ENCODE measurements around the gene RAPGEF6. TPM values are rescaled to one million over a fixed set of nuclear protein-coding genes. Genes with fewer than 3 reads are reported as not detected.
"Not testable (repeated sequence)": the region's sequence is repeated elsewhere in the genome, so short reads cannot be mapped to it uniquely, and the experiment has no call there.

Gene RAPGEF6
- total RNA-seq, 5 donors from 2014 or later (not counting 1 experiment from before 2014, with no cell fraction given), result 82.9 to 122 (median 87.7) TPM

GRCh38 chr5:131593921-131594320, 41.1 kb downstream of the RAPGEF6 start:
- ChIA-PET CTCF (interaction anchor here in 1 of 2 donors (0.5 kb wide), 1 partner anchor 647 kb away, joined by 3 read pairs; no protein-coding TSS in a partner anchor), POLR2A (interaction anchor here in 1 of 2 donors (0.6 kb wide), 1 partner anchor 33 kb away, joined by 3 read pairs; no protein-coding TSS in a partner anchor)
- Mint-ChIP-seq H3K4me3 (no peak overlapping the region), H3K27ac (peak overlapping the region; percentile 80 to 90), H3K27me3 (no peaks in the 10 kb centered on the region), H3K9me3 (no peaks in the 10 kb centered on the region), H3K36me3 (peaks cover 11% of the 10 kb centered on the region), H3K4me1 (peaks cover 67 to 75% (median 74%) of the 10 kb centered on the region in 3 donors)
- ATAC-seq (replicated peaks in 1 of 4) (no peak), DNase-seq (no peak)
- H3K4me1 ChIP-seq (ENCODE audit: control insufficient read depth in 1 of 2, extremely low read depth in 1 of 2, insufficient read depth in 2 of 2, low read length in 2 of 2), result peaks cover 22 to 27% of the 10 kb centered on the region in 2 experiments
- peaks cover 0 to 3% of the 10 kb centered on the region in 2 donors for H3K36me3 ChIP-seq (ENCODE audit: control insufficient read depth in 2 of 2, extremely low read depth in 1 of 2, insufficient read depth in 1 of 2, low read length in 1 of 2)
- WGBS (ENCODE audit: insufficient coverage), result 100% methylated on average over 1 of the region's 2 CpGs
- H3K4me3 ChIP-seq (ENCODE audit: control insufficient read depth in 1 of 2, extremely low read depth in 1 of 2, low read length in 1 of 2), result no peak overlapping the region
- no peaks in the 10 kb centered on the region for H3K27me3 ChIP-seq (replicated peaks in 1 of 2; ENCODE audit: control insufficient read depth in 2 of 2, extremely low read depth in 1 of 2, insufficient read depth in 2 of 2, low read length in 1 of 2)
- peak overlapping the region; percentile 22 for H3K27ac ChIP-seq (ENCODE audit: low read length)
- H3K9me3 ChIP-seq, result no peaks in the 10 kb centered on the region

- 94% methylated on average over 2 of the region's 2 CpGs for WGBS (ENCODE audit: insufficient coverage)
These were observed 41.6 kb downstream of the RAPGEF6 start for GRCh38 chr5:131593436-131593835.

GRCh38 chr5:131589510-131590348, 45.3 kb downstream of the RAPGEF6 start:
- DNase-seq (peak in 19 of 35 experiments; percentile 1 to 78 (median 12)), ATAC-seq (replicated peaks in 1 of 4) (peak; percentile 48 to 78 (median 72))
- WGBS (ENCODE audit: insufficient coverage), result 100% methylated on average over 2 of the region's 5 CpGs
- Mint-ChIP-seq H3K9me3 (no peaks in the 10 kb centered on the region), H3K27me3 (no peaks in the 10 kb centered on the region), H3K4me1 (peaks cover 35 to 56% (median 54%) of the 10 kb centered on the region in 3 donors), H3K4me3 (no peak overlapping the region), H3K27ac (peak overlapping the region in 1 of 2 donors; percentile 68), H3K36me3 (peaks cover 14% of the 10 kb centered on the region)
- ChIA-PET POLR2A (interaction anchor here (0.6 to 1.0 kb wide), 5 partner anchors 44 to 658 kb away, joined by 3 to 5 read pairs (median 4); no protein-coding TSS in a partner anchor), CTCF (interaction anchor here (0.6 to 6.4 kb wide), 29 partner anchors 24 to 473 kb away, joined by 3 to 169 read pairs (median 5); partner anchors contain the start of genes ACSL6 (in 2 of the 2), FNIP1 (in 1 of the 2) and RAPGEF6 (in 1 of the 2))
- Histone ChIP-seq H3K27ac (ENCODE audit: low read length) (no peak overlapping the region), H3K27me3 (replicated peaks in 1 of 2; ENCODE audit: control insufficient read depth in 2 of 2, extremely low read depth in 1 of 2, insufficient read depth in 2 of 2, low read length in 1 of 2) (no peaks in the 10 kb centered on the region), H3K9me3 (no peaks in the 10 kb centered on the region), H3K4me3 (ENCODE audit: control insufficient read depth in 1 of 2, extremely low read depth in 1 of 2, low read length in 1 of 2) (no peak overlapping the region), H3K4me1 (ENCODE audit: control insufficient read depth in 1 of 2, extremely low read depth in 1 of 2, insufficient read depth in 2 of 2, low read length in 2 of 2) (peaks cover 5 to 16% of the 10 kb centered on the region in 2 experiments), H3K36me3 (ENCODE audit: control insufficient read depth in 2 of 2, extremely low read depth in 1 of 2, insufficient read depth in 1 of 2, low read length in 1 of 2) (peaks cover 4 to 7% of the 10 kb centered on the region in 2 donors)

More at GRCh38 chr5:131593436-131593835, 41.6 kb downstream of the RAPGEF6 start:
- CTCF ChIA-PET; H3K36me3 Mint-ChIP-seq; H3K9me3 ChIP-seq; H3K27me3 Mint-ChIP-seq; H3K36me3 ChIP-seq (ENCODE audit: control insufficient read depth in 2 of 2, extremely low read depth in 1 of 2, insufficient read depth in 1 of 2, low read length in 1 of 2); H3K27me3 ChIP-seq (replicated peaks in 1 of 2; ENCODE audit: control insufficient read depth in 2 of 2, extremely low read depth in 1 of 2, insufficient read depth in 2 of 2, low read length in 1 of 2); DNase-seq; H3K9me3 Mint-ChIP-seq; H3K27ac ChIP-seq (ENCODE audit: low read length); POLR2A ChIA-PET; H3K4me3 Mint-ChIP-seq; ATAC-seq (replicated peaks in 1 of 4); H3K4me3 ChIP-seq (ENCODE audit: control insufficient read depth in 1 of 2, extremely low read depth in 1 of 2, low read length in 1 of 2): not testable (repeated sequence)
- Mint-ChIP-seq H3K4me1 (peaks cover 62 to 72% (median 71%) of the 10 kb centered on the region in 3 donors), H3K27ac (peak overlapping the region; percentile 44 to 63)
- peaks cover 22 to 25% of the 10 kb centered on the region in 2 experiments for H3K4me1 ChIP-seq (ENCODE audit: control insufficient read depth in 1 of 2, extremely low read depth in 1 of 2, insufficient read depth in 2 of 2, low read length in 2 of 2)

- Mint-ChIP-seq H3K27ac (peak overlapping the region in 1 of 2 donors; percentile 61), H3K4me3 (no peak overlapping the region), H3K4me1 (peaks cover 33 to 57% (median 56%) of the 10 kb centered on the region in 3 donors), H3K27me3 (no peaks in the 10 kb centered on the region), H3K36me3 (peaks cover 21% of the 10 kb centered on the region), H3K9me3 (no peaks in the 10 kb centered on the region)
- no peak for DNase-seq
- WGBS (ENCODE audit: insufficient coverage), result 60% methylated on average over 1 of the region's 2 CpGs
- no peaks in the 10 kb centered on the region for H3K9me3 ChIP-seq
- no peak for ATAC-seq (replicated peaks in 1 of 4)
- H3K4me1 ChIP-seq (ENCODE audit: control insufficient read depth in 1 of 2, extremely low read depth in 1 of 2, insufficient read depth in 2 of 2, low read length in 2 of 2), result peaks cover 2 to 6% of the 10 kb centered on the region in 2 experiments
- H3K27me3 ChIP-seq (replicated peaks in 1 of 2; ENCODE audit: control insufficient read depth in 2 of 2, extremely low read depth in 1 of 2, insufficient read depth in 2 of 2, low read length in 1 of 2), result no peaks in the 10 kb centered on the region
- peaks cover 4 to 7% of the 10 kb centered on the region in 2 donors for H3K36me3 ChIP-seq (ENCODE audit: control insufficient read depth in 2 of 2, extremely low read depth in 1 of 2, insufficient read depth in 1 of 2, low read length in 1 of 2)
- POLR2A ChIA-PET, result no interaction called here
- no peak overlapping the region for H3K4me3 ChIP-seq (ENCODE audit: control insufficient read depth in 1 of 2, extremely low read depth in 1 of 2, low read length in 1 of 2)
- CTCF ChIA-PET, result interaction anchor here (0.7 to 6.4 kb wide), 7 partner anchors 8 to 650 kb away, joined by 3 to 169 read pairs (median 3); partner anchors contain the start of gene ACSL6 (in 1 of the 2)
- no peak overlapping the region for H3K27ac ChIP-seq (ENCODE audit: low read length)
These were observed 47.5 kb downstream of the RAPGEF6 start for GRCh38 chr5:131587541-131587940.

GRCh38 chr5:131581702-131582101, 53.3 kb downstream of the RAPGEF6 start:
- H3K36me3 Mint-ChIP-seq, result peaks cover 40% of the 10 kb centered on the region
- POLR2A ChIA-PET, result no interaction called here
- peaks cover 46 to 61% (median 53%) of the 10 kb centered on the region in 3 donors for H3K4me1 Mint-ChIP-seq
- H3K27ac Mint-ChIP-seq, result no peak overlapping the region
- Histone ChIP-seq H3K27ac (ENCODE audit: low read length) (no peak overlapping the region), H3K27me3 (replicated peaks in 1 of 2; ENCODE audit: control insufficient read depth in 2 of 2, extremely low read depth in 1 of 2, insufficient read depth in 2 of 2, low read length in 1 of 2) (no peaks in the 10 kb centered on the region), H3K4me1 (ENCODE audit: control insufficient read depth in 1 of 2, extremely low read depth in 1 of 2, insufficient read depth in 2 of 2, low read length in 2 of 2) (peaks cover 0 to 2% of the 10 kb centered on the region in 2 experiments), H3K9me3 (no peaks in the 10 kb centered on the region), H3K36me3 (ENCODE audit: control insufficient read depth in 2 of 2, extremely low read depth in 1 of 2, insufficient read depth in 1 of 2, low read length in 1 of 2) (peaks cover 0 to 12% of the 10 kb centered on the region in 2 donors), H3K4me3 (ENCODE audit: control insufficient read depth in 1 of 2, extremely low read depth in 1 of 2, low read length in 1 of 2) (no peak overlapping the region)
- DNase-seq (no peak), ATAC-seq (replicated peaks in 1 of 4) (no peak)
- no peaks in the 10 kb centered on the region for H3K9me3 Mint-ChIP-seq
- 100% methylated on average over 1 of the region's 1 CpG for WGBS (ENCODE audit: insufficient coverage)
- CTCF ChIA-PET, result interaction anchor here in 1 of 2 donors (0.7 kb wide), 1 partner anchor 480 kb away, joined by 3 read pairs; no protein-coding TSS in a partner anchor
- H3K27me3 Mint-ChIP-seq, result no peaks in the 10 kb centered on the region
- no peak overlapping the region for H3K4me3 Mint-ChIP-seq

GRCh38 chr5:131579917-131580671, 54.9 kb downstream of the RAPGEF6 start:
- WGBS (ENCODE audit: insufficient coverage), result 97% methylated on average over 30 of the region's 38 CpGs
- no peak for ATAC-seq (replicated peaks in 1 of 4)
- H3K27me3 Mint-ChIP-seq, result no peaks in the 10 kb centered on the region
- peaks cover 0 to 2% of the 10 kb centered on the region in 2 experiments for H3K4me1 ChIP-seq (ENCODE audit: control insufficient read depth in 1 of 2, extremely low read depth in 1 of 2, insufficient read depth in 2 of 2, low read length in 2 of 2)
- peaks cover 39% of the 10 kb centered on the region for H3K36me3 Mint-ChIP-seq
- peaks cover 3 to 17% of the 10 kb centered on the region in 2 donors for H3K36me3 ChIP-seq (ENCODE audit: control insufficient read depth in 2 of 2, extremely low read depth in 1 of 2, insufficient read depth in 1 of 2, low read length in 1 of 2)
- CTCF ChIA-PET, result interaction anchor here (0.6 to 1.4 kb wide), 2 partner anchors 423 to 427 kb away, joined by 3 to 4 read pairs; no protein-coding TSS in a partner anchor
- no peak overlapping the region for H3K4me3 Mint-ChIP-seq
- H3K27ac Mint-ChIP-seq, result no peak overlapping the region
- no peaks in the 10 kb centered on the region for H3K27me3 ChIP-seq (replicated peaks in 1 of 2; ENCODE audit: control insufficient read depth in 2 of 2, extremely low read depth in 1 of 2, insufficient read depth in 2 of 2, low read length in 1 of 2)
- no peak overlapping the region for H3K4me3 ChIP-seq (ENCODE audit: control insufficient read depth in 1 of 2, extremely low read depth in 1 of 2, low read length in 1 of 2)
- no peaks in the 10 kb centered on the region for H3K9me3 ChIP-seq
- POLR2A ChIA-PET, result no interaction called here
- no peak for DNase-seq
- H3K4me1 Mint-ChIP-seq, result peaks cover 40 to 58% (median 48%) of the 10 kb centered on the region in 3 donors
- H3K9me3 Mint-ChIP-seq, result no peaks in the 10 kb centered on the region
- no peak overlapping the region for H3K27ac ChIP-seq (ENCODE audit: low read length)

All from T-cell (primary cell).